ENCODE data around the gene RNU1-2.
"Not testable (repeated sequence)": the region's sequence is repeated elsewhere in the genome, so short reads cannot be mapped to it uniquely, and the experiment has no call there.

GRCh38 chr1:16896316-16897055 lies 706 bp downstream of the RNU1-2 start:
- not testable (repeated sequence) for TF ChIP-seq CTCF, POLR2A (IDR thresholded peaks at IDR 0.05)
